Tibial nerve (tissue), 4 donors: Measurements from ENCODE around the gene NCAM1.

Experiments
- EP300 ChIP-seq, 2 donors: sonication (generic); formaldehyde crosslinking; IDR thresholded peaks; one replicate each; pipeline ENCODE4 v1.6.1; 2017; ENCODE audit warnings: antibody characterized with exemption in 2 of 2, mild to moderate bottlenecking in 1 of 2
- POLR2A ChIP-seq, 2 donors: fragments of 450-650 bp; IDR thresholded peaks; one replicate each; pipeline ENCODE4 v1.6.1; 2017; ENCODE audit warnings: antibody characterized with exemption in 2 of 2, mild to moderate bottlenecking in 2 of 2, moderate library complexity in 2 of 2
- TF ChIP-seq, protein P1 (sequence below), 5 experiments: fragments of 200-600 bp in 3 of 5; fragments of 450-650 bp in 2 of 5; sonication (generic) in 3 of 5; IDR thresholded peaks; one replicate each; pipeline ENCODE4 v1.5.1; 2016 to 2019; ENCODE audit warnings: antibody characterized with exemption in 5 of 5, mild to moderate bottlenecking in 3 of 5, moderate library complexity in 2 of 5

DNA sequence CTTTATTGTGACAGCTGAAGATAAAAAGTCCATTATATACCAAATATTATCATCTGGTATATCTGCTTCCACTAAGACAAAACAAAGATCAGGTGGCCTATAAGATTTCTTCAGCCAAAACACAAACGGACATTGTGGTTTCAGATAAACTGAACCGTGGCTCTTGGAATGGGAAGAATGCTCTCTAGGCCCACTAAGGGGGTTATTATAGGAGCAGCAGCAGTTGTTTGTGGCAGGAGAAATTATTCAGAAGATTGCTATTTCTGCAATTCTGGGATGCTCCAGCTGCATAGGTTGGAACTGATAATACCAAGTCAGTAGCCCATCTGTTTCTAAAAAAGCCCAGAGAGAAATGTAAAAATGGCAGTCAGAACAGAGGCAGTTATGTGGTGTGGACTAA lies 145.3 kb downstream of the NCAM1 start:
- TF ChIP-seq POLR2A (IDR thresholded peaks at IDR 0.05): no peak
- TF ChIP-seq, protein P1, sequence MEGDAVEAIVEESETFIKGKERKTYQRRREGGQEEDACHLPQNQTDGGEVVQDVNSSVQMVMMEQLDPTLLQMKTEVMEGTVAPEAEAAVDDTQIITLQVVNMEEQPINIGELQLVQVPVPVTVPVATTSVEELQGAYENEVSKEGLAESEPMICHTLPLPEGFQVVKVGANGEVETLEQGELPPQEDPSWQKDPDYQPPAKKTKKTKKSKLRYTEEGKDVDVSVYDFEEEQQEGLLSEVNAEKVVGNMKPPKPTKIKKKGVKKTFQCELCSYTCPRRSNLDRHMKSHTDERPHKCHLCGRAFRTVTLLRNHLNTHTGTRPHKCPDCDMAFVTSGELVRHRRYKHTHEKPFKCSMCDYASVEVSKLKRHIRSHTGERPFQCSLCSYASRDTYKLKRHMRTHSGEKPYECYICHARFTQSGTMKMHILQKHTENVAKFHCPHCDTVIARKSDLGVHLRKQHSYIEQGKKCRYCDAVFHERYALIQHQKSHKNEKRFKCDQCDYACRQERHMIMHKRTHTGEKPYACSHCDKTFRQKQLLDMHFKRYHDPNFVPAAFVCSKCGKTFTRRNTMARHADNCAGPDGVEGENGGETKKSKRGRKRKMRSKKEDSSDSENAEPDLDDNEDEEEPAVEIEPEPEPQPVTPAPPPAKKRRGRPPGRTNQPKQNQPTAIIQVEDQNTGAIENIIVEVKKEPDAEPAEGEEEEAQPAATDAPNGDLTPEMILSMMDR (IDR thresholded peaks at IDR 0.05): no peak
- no peak for TF ChIP-seq EP300 (IDR thresholded peaks at IDR 0.05)
